GDM1 (cell line): Measurements from ENCODE around the gene DDI2.

ENCODE experiments used
- DNase-seq: peaks from one replicate; lab custom pipeline; 2025; lab: John Stamatoyannopoulos, UW

The DDI2 gene

DNA sequence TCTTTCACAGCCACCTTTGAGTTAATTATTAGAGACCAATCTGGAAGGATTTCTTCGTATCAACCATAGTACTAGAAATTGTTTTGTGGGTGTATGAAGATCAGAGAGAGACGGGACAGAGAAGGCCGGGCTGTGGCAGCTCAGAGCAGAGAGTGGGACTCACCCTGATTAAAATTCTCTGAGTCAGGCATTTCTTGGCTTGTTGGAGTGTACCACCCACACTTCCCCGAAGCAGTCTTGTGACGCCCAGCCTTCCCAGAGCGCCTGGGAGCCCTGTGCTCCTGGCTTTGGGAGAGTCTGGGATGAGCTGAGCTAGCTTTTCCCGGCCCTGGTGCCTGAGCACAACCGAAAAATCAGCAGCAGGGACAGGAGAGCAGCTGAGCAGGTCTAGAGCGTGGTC lies 86.3 kb downstream of the DDI2 start:
- no peak for DNase-seq

DNA sequence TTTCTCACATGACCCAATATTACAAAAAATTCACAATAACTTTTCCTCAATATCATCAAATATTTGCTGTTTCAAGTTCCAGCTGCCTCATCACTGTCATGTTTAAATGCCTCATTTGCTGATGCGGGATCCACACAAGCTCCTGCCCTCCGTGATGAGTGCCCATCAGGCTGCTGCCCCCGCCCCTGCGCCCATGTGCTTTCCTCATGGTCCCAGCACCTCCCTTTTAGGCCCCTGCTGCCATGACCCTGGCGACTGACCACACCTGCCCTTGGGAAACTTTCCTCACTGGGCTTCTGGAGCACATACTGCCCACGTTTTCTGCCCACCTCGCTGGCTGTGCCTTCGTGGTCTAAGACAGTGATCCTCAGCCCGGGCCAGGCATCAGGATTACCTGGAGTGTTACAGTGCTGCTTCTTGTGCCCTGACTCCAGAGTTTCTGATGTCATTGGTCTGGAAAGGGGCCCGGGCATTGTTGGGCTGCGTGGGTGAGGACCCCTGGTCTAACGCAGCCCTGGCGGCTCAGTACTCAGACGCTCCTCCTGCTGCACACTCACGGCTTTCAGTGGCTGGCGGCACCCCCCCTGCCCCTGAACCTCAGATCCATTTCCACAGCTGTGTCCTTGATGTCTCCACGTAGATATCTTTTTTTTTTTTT lies 87.4 kb downstream of the DDI2 start:
- no peak for DNase-seq

DNA sequence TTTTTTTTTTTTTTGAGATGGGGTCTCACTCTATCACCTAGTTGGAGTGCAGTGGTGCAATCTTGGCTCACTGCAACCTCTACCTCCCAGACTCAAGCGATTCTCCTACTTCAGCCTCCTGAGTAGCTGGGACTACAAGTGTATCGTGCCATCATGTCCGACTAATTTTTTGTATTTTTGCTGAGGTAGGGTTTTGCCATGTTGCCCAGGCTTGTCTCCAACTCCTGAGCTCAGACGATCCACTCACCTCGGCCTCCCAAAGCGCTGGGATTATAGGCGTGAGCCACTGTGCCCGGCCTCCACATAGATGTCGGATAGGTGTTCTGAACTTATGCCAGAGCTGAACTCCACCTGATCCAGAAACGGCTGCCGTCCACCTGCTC lies 87.9 kb downstream of the DDI2 start:
- DNase-seq = no peak

DNA sequence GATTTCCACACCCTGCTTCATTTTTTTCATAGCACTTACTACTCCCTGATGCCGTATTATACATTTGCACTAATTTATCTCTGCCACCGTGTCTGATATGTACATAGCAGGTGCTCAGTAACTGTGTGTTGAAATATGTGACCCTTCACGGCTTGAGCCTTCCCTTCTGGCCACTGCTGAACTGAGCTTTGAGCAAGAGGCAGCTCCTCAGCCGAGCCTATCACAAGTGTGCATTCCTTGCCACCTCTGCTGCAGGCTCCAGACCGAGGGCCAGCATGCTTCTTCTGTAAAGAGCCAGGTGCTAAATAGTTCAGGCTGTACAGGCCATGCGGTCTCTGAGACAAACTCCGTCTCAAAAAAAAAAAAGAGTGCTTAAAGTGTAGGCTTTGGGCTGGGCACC lies 89.5 kb downstream of the DDI2 start:
- no peak for DNase-seq

DNA sequence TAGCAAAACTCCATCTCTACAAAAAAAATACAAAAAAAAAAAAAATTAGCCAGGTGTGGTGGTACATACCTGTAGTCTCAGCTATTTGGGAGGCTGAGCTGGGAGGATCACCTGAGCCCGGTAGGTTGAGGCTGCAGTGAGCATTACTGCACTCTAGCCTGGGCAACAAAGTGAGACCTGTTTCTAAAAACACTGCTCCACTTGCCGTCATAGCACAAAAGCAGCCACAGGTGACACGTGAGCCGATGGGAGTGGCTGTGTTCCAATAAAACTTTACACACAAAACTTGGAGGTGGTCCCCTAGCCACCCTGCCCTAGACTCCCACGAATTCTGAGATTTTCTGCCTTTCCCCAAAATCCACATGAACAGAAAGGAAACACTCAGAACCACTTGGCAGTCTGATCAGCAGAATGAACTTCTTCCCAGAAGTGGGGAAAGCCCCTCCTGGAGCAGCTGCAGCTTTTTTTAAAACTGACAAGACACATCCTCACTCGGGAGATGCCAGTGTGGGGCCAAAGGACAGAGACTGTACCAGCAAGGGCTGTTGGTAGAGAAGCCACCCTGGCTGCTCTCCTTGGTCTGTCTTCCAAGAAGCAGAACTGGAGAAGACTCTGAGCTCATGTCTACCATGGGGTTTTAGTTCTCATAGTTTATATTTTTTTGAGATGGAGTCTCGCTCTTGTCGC lies 90.1 kb downstream of the DDI2 start:
- no peak for DNase-seq

DNA sequence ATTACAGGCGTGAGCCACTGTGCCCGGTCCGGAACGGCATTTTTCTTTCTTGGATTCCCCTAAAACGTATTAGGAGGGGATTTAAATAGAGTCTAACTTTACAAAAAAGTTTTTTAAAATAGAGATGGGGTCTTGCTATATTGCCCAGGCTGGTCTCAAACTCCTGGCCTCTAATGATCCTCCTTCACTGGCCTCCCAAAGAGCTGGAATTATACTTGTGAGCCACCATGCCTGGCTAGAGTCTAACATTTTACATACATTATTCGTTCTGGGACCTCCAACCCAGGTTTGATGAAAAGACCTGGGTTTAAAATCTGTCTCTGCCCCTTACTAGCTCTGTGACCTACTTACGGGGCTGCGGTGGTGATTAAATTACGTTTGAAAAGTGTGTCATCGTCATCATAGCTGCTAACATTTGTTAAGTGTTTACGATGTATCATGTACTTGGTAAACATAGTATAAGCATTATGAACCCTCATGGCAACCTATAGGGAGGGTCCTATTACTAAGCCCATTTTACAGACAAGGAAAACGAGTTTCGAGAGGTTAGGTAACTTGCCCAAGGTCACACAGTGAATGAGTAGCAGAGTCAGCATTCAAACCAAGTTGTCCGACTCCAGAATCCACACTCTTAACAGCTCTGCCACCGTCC lies 91.4 kb downstream of the DDI2 start:
- DNase-seq = no peak

DNA sequence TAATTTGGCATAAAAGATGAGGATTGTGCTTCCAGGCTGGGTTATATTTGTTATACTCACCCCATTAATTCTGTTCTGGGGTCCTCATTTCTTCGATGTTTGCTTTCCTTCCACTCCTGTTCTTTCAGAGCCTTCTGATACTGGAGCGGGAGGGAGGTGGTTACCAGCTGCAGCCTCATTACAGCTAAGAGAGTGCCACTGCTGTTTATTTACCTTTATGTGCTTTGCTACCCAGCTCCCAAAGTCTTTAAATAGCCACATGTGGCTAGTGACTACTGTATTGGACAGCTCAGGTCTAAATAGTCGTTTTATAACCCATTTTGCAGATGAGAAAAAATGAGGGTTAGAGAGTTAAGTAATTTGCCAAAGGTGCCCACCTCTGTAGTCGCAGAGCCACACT lies 92.0 kb downstream of the DDI2 start:
- DNase-seq = no peak

DNA sequence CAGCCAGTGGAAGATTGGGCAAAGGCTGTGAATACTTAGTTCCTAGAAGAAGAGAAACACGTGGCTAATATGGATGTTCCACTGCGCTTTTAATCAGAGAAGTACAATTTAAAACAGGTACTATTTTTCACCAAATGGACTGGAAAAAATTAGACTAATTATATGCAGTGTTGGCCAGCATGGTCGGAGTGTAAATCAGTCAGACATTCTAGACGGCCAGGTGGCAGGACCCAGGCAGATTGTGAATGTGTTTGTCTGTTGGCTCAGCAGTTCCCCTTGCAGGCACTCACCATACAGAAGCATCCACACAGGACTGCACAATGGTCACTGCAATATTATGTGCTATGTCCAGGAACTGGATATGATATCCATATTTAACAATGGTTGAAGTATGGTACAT lies 94.9 kb downstream of the DDI2 start:
- DNase-seq = no peak

DNA sequence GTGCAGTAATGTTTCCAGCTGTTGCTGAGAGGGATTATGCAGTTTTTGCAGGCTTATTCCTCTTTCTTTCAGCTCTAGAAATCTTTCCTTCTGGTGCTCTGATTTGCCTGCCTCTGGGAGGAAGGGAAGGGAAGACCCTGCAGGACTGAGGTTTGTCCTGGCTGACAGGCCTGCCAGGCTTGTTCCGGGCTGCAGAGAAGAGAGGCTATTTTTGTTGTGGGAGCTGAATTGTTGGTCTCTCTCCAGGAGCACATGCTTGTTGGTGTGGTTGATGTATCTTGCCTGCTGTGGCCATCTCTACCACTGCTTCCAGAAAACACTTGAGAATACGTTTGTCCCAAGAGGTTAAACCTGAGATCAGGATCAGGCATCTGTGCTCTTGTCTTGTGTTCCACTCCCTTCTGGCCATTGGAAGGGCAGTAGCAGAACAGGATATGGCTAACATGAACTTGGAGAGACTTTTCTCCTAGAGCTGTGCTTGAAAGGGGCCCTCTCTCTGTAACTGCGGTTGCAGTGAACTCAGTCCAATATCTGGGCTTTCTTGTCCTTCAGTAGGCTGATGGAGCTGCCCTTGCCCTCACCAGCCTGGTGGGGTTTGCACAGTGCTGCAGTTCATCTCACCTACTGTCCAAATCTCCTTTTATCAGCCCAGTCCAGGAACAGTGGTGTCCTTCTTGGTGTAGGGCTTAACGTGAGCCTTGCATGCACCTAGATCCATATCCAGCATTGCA lies 97.3 kb downstream of the DDI2 start:
- DNase-seq = no peak

DNA sequence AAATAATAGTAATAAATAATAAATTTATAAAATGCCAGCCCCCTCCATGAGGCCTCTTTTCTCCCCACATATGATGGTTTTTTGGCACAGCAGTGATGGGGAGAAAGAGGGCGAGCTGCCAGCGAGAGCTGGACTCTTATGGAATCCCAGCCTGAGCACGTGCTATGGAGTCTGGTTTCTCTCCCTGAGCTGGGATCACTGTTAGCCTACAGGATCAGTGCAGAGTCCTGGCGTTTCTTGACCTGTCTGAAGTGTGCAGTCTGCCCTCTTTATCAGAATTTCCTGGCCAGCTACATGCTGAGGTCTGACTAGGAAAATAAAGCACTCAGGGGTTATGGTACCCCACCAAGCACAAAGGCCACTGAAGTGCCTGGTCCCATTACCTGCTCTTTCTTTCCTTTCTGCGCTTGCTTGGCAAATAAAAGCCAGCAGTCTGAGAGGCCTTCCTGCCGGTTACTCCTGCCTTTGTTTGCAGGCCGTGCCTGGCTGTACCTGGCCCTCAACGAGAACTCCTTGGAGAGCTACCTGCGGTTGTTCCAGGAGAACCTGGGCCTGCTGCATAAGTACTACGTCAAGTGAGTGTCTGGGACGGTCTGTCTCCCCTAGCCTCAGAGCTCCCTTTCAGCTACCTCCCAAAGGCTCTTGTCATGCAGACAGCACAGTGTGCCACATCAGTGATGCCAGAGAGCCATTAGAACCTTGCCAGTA lies 100.3 kb downstream of the DDI2 start:
- no peak for DNase-seq

DNA sequence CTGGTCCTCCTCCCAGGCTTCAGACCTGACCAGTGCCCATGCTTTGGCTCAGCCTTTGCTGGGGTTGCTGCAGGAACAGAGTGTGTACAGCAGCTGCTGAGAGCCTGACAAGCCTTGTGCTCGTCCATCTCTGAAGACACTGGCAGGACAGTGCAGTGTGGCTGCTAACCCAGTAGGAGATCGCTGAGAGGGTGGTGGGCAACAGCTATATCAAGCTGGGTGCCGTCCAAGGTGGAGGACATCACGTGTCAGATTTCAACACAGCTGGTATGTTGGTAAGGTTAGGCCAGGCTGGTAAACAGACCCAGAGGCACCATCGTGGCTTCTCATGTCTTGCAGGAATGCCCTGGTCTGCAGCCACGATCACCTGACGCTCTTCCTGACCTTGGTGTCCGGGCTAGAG lies 100.9 kb downstream of the DDI2 start:
- DNase-seq = no peak
